ENCODE data around the gene LRRC8E.

DNA sequence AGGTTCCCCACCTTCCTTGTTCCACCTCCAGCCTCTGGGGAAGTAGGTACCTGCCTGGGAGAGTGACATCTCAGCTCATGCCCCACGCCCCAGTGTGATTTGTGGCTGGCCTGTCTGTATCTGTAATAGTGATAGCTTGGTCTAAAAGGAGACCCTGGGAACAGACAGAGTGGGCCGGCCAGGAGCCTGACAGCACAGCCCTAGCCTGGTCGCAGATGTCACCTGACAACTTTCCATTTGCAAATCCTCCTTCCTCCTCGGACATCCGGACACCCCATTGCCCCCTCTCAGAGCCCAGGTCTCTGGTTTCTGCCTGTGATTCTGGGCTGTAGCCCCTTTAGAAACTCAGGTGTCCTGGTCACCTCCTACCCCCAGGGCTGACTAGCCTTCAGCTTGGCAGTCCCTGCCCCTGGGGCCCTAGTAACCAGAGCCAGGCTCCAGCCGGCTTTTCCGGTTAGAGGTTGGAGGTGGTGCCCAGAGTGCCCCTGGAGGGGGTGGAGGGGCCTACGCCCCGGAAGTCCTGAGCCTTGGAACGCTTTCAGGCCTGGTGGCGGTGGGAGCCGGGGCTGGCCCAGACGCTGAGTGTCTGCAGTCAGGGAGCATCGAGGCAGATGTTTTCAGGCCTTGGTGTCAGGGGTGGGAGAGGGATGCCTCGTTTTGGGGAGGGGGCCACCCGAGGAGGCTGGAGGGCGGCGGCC is 6.5 kb downstream of the LRRC8E start:
- TF ChIP-seq CTCF (IDR thresholded peaks at IDR 0.05) = no peak
- TF ChIP-seq POLR2A (IDR thresholded peaks at IDR 0.05) = no peak
- no peak for TF ChIP-seq EP300 (IDR thresholded peaks at IDR 0.05)
- TF ChIP-seq POLR2AphosphoS5 (IDR thresholded peaks at IDR 0.05) = no peak

Measured in sigmoid colon (tissue), 4 donors.